Measurements from ENCODE around the gene WDR33.

GRCh38 chr2:127701651-127702394 is 109.1 kb downstream of the WDR33 start:
- TF ChIP-seq CTBP1 (IDR thresholded peaks at IDR 0.05; ENCODE audit: borderline replicate concordance) (no peak), HDGF (IDR thresholded peaks at IDR 0.05; ENCODE audit: borderline replicate concordance) (no peak), FOXM1 (IDR thresholded peaks at IDR 0.05; ENCODE audit: borderline replicate concordance) (0 out of 2 replicates have a peak, but pooled peaks have one; percentile 31), SP1 (IDR thresholded peaks at IDR 0.05) (no peak), BHLHE40 (IDR thresholded peaks at IDR 0.05; ENCODE audit: borderline replicate concordance) (no peak), FOXA1 (IDR thresholded peaks at IDR 0.05) (no peak), SUZ12 (IDR thresholded peaks at IDR 0.05) (no peak)
